ENCODE measurements around the gene OR10A7. TPM values are rescaled to one million over a fixed set of nuclear protein-coding genes. Genes with fewer than 3 reads are reported as not detected.

The OR10A7 gene
- total RNA-seq, 1 experiment from 2014 or later = not detected

DNA sequence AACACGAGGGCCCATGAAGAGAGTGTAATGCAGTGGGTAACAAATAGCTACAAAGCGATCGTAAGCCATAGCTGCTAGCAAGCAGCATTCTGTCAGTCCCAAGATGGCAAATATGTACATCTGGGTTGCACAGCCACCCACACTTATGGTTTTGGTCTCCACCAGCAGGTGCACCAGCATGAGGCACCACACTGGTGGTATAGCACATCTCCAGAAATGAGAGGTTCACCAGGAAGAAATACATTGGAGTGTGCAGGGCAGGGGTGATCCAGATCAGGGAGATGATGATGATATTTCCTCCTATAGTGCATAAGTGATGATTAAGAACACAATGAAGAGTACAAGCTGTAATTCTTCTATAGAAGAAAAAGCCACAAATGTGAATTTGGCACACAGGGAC lies 26.4 kb upstream of the OR10A7 start:
- Histone ChIP-seq H3K36me3 (ENCODE audit: low read depth) (no peaks in the 10 kb centered on the region), H3F3A (ENCODE audit: insufficient read depth, low read depth) (no peaks in the 10 kb centered on the region), H3K79me2 (ENCODE audit: low read depth) (no peaks in the 10 kb centered on the region), H3K4me1 (replicated peaks; ENCODE audit: insufficient read depth) (no peaks in the 10 kb centered on the region), H3K9me3 (ENCODE audit: insufficient read depth, low read depth) (no peaks in the 10 kb centered on the region), H3K4me2 (no peak overlapping the region), H3K4me3 (no peak overlapping the region), H3K9me2 (ENCODE audit: insufficient read depth) (no peaks in the 10 kb centered on the region; the same call in 1 of the 2 replicates), H3K27me3 (ENCODE audit: insufficient read depth, low read depth) (no peaks in the 10 kb centered on the region), H2AFZ (no peak overlapping the region), H3K27ac (no peak overlapping the region), H4K20me1 (ENCODE audit: insufficient read depth) (no peaks in the 10 kb centered on the region)
- TF ChIP-seq EZH2 (IDR thresholded peaks at IDR 0.05; ENCODE audit: low read depth) = no peak
- TF ChIP-seq, protein P1, sequence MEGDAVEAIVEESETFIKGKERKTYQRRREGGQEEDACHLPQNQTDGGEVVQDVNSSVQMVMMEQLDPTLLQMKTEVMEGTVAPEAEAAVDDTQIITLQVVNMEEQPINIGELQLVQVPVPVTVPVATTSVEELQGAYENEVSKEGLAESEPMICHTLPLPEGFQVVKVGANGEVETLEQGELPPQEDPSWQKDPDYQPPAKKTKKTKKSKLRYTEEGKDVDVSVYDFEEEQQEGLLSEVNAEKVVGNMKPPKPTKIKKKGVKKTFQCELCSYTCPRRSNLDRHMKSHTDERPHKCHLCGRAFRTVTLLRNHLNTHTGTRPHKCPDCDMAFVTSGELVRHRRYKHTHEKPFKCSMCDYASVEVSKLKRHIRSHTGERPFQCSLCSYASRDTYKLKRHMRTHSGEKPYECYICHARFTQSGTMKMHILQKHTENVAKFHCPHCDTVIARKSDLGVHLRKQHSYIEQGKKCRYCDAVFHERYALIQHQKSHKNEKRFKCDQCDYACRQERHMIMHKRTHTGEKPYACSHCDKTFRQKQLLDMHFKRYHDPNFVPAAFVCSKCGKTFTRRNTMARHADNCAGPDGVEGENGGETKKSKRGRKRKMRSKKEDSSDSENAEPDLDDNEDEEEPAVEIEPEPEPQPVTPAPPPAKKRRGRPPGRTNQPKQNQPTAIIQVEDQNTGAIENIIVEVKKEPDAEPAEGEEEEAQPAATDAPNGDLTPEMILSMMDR (conservative IDR thresholded peaks at IDR 0.05) = no peak
- CTCF ChIA-PET = no interaction called here
- no peak for DNase-seq
- intact Hi-C loops (cut with micrococcal nuclease; ENCODE audit: unreplicated experiment) = no loop called here
- POLR2A ChIA-PET (ENCODE audit: unreplicated experiment) = no interaction called here
- BruUV-seq (replicated peaks) = no TSS peak

DNA sequence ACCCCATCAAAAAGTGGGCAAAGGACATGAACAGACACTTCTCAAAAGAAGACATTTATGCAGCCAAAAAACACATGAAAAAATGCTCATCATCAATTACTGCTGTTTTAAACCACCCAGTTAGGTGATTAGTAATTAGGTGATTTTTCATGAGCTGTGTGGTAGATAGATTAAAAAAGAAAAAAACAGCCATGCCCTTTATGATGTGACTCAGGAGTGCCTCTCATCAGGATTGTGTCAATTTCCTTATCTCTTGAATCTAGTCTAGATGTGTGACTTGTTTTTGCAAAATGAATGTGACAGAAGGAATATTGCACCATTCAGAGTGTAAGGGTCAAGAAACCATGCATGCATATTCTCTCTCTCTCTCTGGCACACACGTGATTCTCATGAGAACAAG lies 5.7 kb downstream of the OR10A7 start:
- H3K4me1 ChIP-seq (replicated peaks; ENCODE audit: insufficient read depth) = no peaks in the 10 kb centered on the region
- H3K9me3 ChIP-seq (ENCODE audit: insufficient read depth, low read depth) = no peaks in the 10 kb centered on the region
- no peak overlapping the region for H3K4me2 ChIP-seq
- ChIA-PET CTCF (no interaction called here), POLR2A (ENCODE audit: unreplicated experiment) (no interaction called here)
- intact Hi-C loops (cut with micrococcal nuclease; ENCODE audit: unreplicated experiment) = no loop called here
- H2AFZ ChIP-seq = no peak overlapping the region
- no peaks in the 10 kb centered on the region for H3F3A ChIP-seq (ENCODE audit: insufficient read depth, low read depth)
- H3K27ac ChIP-seq = no peak overlapping the region
- H3K27me3 ChIP-seq (ENCODE audit: insufficient read depth, low read depth) = peaks cover 10% of the 10 kb centered on the region; the same call in 1 of the 2 replicates
- H3K9me2 ChIP-seq (ENCODE audit: insufficient read depth) = no peaks in the 10 kb centered on the region
- H4K20me1 ChIP-seq (ENCODE audit: insufficient read depth) = no peaks in the 10 kb centered on the region; the same call in 1 of the 2 replicates
- no peak overlapping the region for H3K4me3 ChIP-seq
- no peak for TF ChIP-seq EZH2 (IDR thresholded peaks at IDR 0.05; ENCODE audit: low read depth)
- TF ChIP-seq, protein P1 (conservative IDR thresholded peaks at IDR 0.05) = no peak
- H3K79me2 ChIP-seq (ENCODE audit: low read depth) = no peaks in the 10 kb centered on the region
- no TSS peak for BruUV-seq (replicated peaks)
- no peak for DNase-seq
- H3K36me3 ChIP-seq (ENCODE audit: low read depth) = no peaks in the 10 kb centered on the region

DNA sequence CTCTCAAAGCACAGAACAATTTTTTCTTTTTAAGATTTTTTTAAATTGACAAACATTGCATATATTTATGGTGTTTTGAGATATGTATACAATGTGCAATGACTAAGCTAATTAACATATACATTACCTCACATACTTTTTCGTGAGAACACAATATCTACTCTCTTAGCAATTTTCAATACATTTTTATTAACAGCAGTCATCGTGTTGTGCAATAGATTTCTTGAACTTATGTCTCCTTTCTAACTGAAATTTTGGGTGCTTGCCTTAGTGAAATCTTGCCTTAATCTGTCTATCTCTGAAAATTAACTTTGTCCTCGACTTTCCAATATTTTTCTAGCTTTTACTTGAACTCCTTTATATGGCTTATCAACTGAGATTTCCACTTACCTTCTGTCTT lies 6.8 kb downstream of the OR10A7 start:
- peaks cover 5% of the 10 kb centered on the region; the same call in 1 of the 2 replicates for H3K27me3 ChIP-seq (ENCODE audit: insufficient read depth, low read depth)
- H3K79me2 ChIP-seq (ENCODE audit: low read depth) = no peaks in the 10 kb centered on the region
- H3K27ac ChIP-seq = no peak overlapping the region
- no peaks in the 10 kb centered on the region for H3K36me3 ChIP-seq (ENCODE audit: low read depth)
- H3K9me2 ChIP-seq (ENCODE audit: insufficient read depth) = no peaks in the 10 kb centered on the region
- H3K4me2 ChIP-seq = no peak overlapping the region
- BruUV-seq (replicated peaks) = no TSS peak
- H2AFZ ChIP-seq = no peak overlapping the region
- no peak overlapping the region for H3K4me3 ChIP-seq
- no peaks in the 10 kb centered on the region for H3K4me1 ChIP-seq (replicated peaks; ENCODE audit: insufficient read depth)
- ChIA-PET POLR2A (ENCODE audit: unreplicated experiment) (no interaction called here), CTCF (no interaction called here)
- no peak for DNase-seq
- no peaks in the 10 kb centered on the region; the same call in 1 of the 2 replicates for H4K20me1 ChIP-seq (ENCODE audit: insufficient read depth)
- intact Hi-C loops (cut with micrococcal nuclease; ENCODE audit: unreplicated experiment) = no loop called here
- no peak for TF ChIP-seq EZH2 (IDR thresholded peaks at IDR 0.05; ENCODE audit: low read depth)
- TF ChIP-seq, protein P1 (conservative IDR thresholded peaks at IDR 0.05) = no peak
- no peaks in the 10 kb centered on the region for H3K9me3 ChIP-seq (ENCODE audit: insufficient read depth, low read depth)
- H3F3A ChIP-seq (ENCODE audit: insufficient read depth, low read depth) = no peaks in the 10 kb centered on the region

Measured in PC-9 (cell line).